Measurements from ENCODE around the gene RAB11FIP2.

- TF ChIP-seq EZH2 (IDR thresholded peaks at IDR 0.05; ENCODE audit: low read length, unreplicated experiment): no peak
- TF ChIP-seq CTCF (conservative IDR thresholded peaks at IDR 0.05; ENCODE audit: low read depth, low read length): no peak
- no peak for TF ChIP-seq EZH2phosphoT487 (IDR thresholded peaks at IDR 0.05; ENCODE audit: borderline replicate concordance, low read length)
These were observed 11.6 kb upstream of the RAB11FIP2 start for GRCh38 chr10:118058371-118058770.
